Nephron (organoid): ENCODE data around the gene VEGFA.
A peak's percentile ranks its signal among the peaks of the same experiment; 100 is the strongest.

ENCODE experiments used
- H3K27ac Mint-ChIP-seq, 3 experiments: 2 replicates each; pipeline ENCODE4 v1.8.0; 2020; ENCODE audit warnings: mixed read lengths in 3 of 3, mild to moderate bottlenecking in 2 of 3, moderate library complexity in 1 of 3
- H3K27me3 Mint-ChIP-seq: 2 replicates; pipeline ENCODE4 v1.8.0; 2021; ENCODE audit warnings: low read depth, mild to moderate bottlenecking, moderate library complexity, mixed read lengths
- H3K36me3 Mint-ChIP-seq: 2 replicates; pipeline ENCODE4 v1.8.0; 2020; ENCODE audit warnings: low read depth, mixed read lengths
- H3K4me1 Mint-ChIP-seq: 2 replicates; pipeline ENCODE4 v1.8.0; 2020; ENCODE audit warnings: mixed read lengths
- H3K4me3 Mint-ChIP-seq, 3 experiments: 2 replicates each; pipeline ENCODE4 v1.8.0; 2020; ENCODE audit warnings: mild to moderate bottlenecking in 3 of 3, mixed read lengths in 3 of 3, moderate library complexity in 2 of 3
- H3K9me3 Mint-ChIP-seq: 2 replicates; pipeline ENCODE4 v1.8.0; 2020; ENCODE audit warnings: mixed read lengths
- TF ChIP-seq, protein P1 (sequence below), 3 experiments: fragments of 200-600 bp; sonication (generic); IDR thresholded peaks; one replicate each; pipeline ENCODE4 v1.5.0; 2021; ENCODE audit warnings: antibody characterized with exemption in 3 of 3; ENCODE audit not compliant: unreplicated experiment in 3 of 3

Gene VEGFA

DNA sequence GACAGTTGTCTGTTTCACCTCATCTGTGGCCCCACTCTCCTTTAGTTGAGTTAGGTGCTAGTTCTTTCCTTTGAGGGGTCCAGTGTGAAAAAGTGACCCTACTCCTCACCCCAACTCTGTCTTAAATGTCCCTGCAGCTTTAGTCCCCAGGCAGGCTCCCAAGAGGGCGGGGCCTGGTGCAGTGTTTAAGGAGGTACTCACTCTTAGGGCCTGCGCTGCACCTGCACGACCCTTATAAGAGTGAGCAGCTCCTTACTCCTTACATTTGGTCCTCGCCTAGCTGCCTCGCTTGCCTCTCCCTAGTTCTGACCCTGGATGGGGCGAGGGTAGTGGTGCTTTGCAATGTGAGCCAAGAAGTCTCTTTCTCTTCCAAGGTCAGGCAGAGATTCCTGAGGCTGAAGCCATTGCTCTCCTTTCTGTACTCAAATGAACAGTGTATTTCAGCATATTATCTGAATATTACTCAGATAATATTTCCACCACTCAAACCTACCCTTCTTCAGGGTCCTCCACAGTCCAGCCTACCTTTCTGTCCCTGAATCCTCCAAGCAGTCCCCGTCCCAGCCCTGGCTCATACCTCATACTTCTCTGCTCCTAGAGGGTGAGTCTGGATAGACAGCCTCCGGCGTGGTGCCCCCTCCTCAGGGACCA lies 11.9 kb upstream of the VEGFA start:
- peaks cover 10% of the 10 kb centered on the region for H3K27me3 Mint-ChIP-seq
- no peaks in the 10 kb centered on the region for H3K9me3 Mint-ChIP-seq
- TF ChIP-seq, protein P1, sequence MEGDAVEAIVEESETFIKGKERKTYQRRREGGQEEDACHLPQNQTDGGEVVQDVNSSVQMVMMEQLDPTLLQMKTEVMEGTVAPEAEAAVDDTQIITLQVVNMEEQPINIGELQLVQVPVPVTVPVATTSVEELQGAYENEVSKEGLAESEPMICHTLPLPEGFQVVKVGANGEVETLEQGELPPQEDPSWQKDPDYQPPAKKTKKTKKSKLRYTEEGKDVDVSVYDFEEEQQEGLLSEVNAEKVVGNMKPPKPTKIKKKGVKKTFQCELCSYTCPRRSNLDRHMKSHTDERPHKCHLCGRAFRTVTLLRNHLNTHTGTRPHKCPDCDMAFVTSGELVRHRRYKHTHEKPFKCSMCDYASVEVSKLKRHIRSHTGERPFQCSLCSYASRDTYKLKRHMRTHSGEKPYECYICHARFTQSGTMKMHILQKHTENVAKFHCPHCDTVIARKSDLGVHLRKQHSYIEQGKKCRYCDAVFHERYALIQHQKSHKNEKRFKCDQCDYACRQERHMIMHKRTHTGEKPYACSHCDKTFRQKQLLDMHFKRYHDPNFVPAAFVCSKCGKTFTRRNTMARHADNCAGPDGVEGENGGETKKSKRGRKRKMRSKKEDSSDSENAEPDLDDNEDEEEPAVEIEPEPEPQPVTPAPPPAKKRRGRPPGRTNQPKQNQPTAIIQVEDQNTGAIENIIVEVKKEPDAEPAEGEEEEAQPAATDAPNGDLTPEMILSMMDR (IDR thresholded peaks at IDR 0.05; ENCODE audit: unreplicated experiment in 3 of 3): no peak
- peak overlapping the region in 2 of 3 experiments; percentile 27 to 57 for H3K27ac Mint-ChIP-seq
- H3K4me3 Mint-ChIP-seq: peak overlapping the region in 2 of 3 experiments; percentile 10 to 28
- peaks cover 31% of the 10 kb centered on the region for H3K4me1 Mint-ChIP-seq
- H3K36me3 Mint-ChIP-seq: no peaks in the 10 kb centered on the region

DNA sequence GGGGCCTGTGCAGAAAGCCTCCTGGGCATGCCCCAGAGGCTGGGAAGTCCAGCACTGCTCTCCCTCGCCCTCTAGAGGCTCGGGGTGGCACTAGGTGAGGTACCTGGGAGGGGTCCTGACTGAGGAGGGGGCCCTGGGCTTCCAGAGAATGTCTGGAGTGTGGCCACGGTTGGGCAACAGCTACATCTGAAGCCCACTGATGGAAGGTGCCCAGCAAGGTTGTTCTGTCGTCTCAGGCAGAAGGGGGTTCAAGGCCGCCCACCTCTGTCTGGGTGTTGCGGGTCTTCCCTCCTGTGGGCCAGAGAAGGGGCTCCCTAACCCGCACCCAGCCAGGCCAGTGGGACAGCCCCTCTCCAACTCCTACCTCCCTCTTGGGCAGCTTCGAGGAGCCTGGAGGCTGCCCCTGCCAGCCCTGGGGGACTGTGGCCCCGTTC lies 11.4 kb upstream of the VEGFA start:
- Mint-ChIP-seq H3K4me3 (peak overlapping the region in 1 of 3 experiments; percentile 28), H3K9me3 (no peaks in the 10 kb centered on the region), H3K4me1 (peaks cover 36% of the 10 kb centered on the region), H3K27me3 (peaks cover 10% of the 10 kb centered on the region), H3K27ac (peak overlapping the region in 2 of 3 experiments; percentile 27 to 57), H3K36me3 (no peaks in the 10 kb centered on the region)
- TF ChIP-seq, protein P1 (IDR thresholded peaks at IDR 0.05; ENCODE audit: unreplicated experiment in 3 of 3): peak; percentile 36 to 56 (median 47)

DNA sequence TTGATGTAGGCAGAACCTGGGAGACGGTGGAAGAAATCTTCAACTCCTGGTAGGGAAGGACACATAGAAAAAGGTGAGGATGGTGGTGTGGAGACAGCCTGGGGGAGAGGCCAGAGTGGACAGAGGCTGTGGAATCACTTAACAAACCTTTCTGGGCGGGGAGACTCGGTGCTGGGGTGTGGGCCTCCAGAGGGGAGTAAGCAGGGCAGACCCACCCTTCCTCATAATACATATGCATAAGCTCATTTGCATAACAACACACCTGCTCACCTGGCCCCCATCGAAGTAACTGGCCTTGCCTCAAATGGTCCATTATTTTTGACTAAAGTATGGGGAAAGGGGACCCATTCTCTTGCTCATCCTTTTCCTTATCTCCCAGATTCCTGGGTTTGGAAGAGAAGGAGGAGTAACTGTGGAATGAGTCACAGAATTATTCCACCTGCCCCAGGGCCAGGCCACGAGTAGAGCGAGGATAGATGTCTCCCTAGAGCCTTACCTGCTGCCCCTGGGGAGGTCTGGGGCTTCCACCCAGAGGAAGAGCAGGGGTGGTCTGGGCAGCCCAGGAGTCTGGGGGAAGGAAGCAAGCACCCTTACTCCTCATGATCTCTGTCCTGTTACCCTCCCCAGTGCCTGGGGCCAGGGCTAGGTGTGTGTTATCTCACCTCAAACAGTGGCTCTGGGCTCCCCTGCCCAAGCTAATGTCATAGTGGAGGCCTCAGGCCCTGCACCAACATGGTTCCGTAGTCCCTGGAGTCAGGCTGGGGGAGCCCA lies 10.7 kb upstream of the VEGFA start:
- Mint-ChIP-seq H3K27me3 (peaks cover 10% of the 10 kb centered on the region), H3K27ac (peak overlapping the region in 2 of 3 experiments; percentile 9 to 30), H3K9me3 (no peaks in the 10 kb centered on the region), H3K4me1 (peaks cover 41% of the 10 kb centered on the region), H3K4me3 (no peak overlapping the region), H3K36me3 (no peaks in the 10 kb centered on the region)
- TF ChIP-seq, protein P1 (IDR thresholded peaks at IDR 0.05; ENCODE audit: unreplicated experiment in 3 of 3): no peak

DNA sequence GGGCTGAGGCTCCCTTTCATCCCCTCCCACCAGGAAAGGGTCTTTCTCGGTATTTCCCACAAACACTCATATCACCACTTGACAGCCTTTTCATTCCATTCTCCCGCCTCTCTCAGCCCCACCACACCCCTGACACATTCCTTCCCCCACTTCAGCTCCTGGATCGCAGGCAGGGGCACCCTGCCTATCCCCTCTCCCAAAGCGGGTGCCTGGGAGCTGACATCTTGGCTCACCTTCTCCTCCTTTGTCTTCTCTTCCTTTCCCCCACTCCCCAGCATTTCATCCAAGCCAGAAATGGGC lies 10.2 kb upstream of the VEGFA start:
- TF ChIP-seq, protein P1 (IDR thresholded peaks at IDR 0.05; ENCODE audit: unreplicated experiment in 3 of 3): no peak
- Mint-ChIP-seq H3K4me3 (no peak overlapping the region), H3K27ac (peak overlapping the region; percentile 9 to 81 (median 56)), H3K36me3 (no peaks in the 10 kb centered on the region), H3K9me3 (no peaks in the 10 kb centered on the region), H3K4me1 (peaks cover 41% of the 10 kb centered on the region), H3K27me3 (peaks cover 10% of the 10 kb centered on the region)

DNA sequence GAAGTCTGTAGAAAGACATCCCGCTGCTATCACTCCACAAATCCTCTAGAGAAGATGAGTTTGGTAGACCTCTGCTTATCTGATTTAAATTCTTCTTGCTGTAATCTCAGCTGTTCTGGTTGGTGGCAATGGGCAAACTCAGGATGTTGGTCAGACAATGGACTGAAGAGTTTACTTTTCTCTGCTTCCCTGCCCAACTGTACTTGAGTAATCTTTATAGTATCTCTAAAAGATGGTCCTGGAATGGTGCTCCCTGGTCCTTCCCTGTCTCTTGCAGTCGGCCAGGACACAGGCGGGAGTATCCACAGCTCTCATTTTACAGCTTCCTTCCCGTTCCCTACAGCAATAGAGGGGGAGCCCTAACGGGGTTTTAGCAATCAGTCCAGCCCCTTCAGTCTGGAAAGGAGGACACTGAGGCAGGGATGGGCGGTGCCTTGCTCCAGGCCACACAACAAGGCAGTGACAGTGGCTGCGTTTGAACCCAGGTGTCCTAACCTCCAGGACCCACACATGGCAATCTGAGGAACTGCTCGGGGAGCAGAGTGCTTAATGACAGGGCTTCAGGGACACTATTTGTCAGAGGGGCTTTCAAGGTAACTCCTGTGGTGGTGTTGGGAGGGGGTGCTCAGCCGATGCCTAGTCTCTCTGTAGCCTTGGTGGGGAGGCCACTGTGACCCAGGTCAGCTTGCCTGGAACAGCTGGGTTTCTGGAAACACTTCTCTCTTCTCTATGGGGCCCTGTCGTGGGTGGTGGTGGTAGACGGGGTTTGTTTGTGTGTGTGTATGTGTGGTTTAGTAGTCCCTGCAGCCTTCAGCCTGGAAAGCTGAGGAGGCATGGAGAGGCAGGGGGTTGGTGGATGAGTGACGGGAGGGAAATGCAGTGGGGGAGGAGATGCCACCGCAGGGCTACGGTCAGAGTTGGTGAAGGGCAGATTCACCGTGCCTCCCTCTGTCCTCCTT lies 9.5 kb upstream of the VEGFA start:
- Mint-ChIP-seq H3K4me3 (peak overlapping the region in 2 of 3 experiments; percentile 6 to 18), H3K4me1 (peaks cover 43% of the 10 kb centered on the region)
- TF ChIP-seq, protein P1 (IDR thresholded peaks at IDR 0.05; ENCODE audit: unreplicated experiment in 3 of 3): no peak

More for the DNA sequence above, 9.5 kb upstream of the VEGFA start:
- Mint-ChIP-seq H3K9me3 (no peaks in the 10 kb centered on the region), H3K27me3 (peaks cover 7% of the 10 kb centered on the region), H3K27ac (peak overlapping the region; percentile 9 to 81 (median 56)), H3K36me3 (no peaks in the 10 kb centered on the region)
